Measurements from ENCODE around the gene FAM9C. TPM values are rescaled to one million over a fixed set of nuclear protein-coding genes. Genes with fewer than 3 reads are reported as not detected.

Gene FAM9C
- total and polyA plus RNA-seq, 2 of the 4 experiments (the other 2 are of a cell fraction) = not detected

GRCh38 chrX:13028871-13029636 lies 15.4 kb downstream of the FAM9C start:
- peak overlapping the region; percentile 73; the same call in 2 of the 3 replicates for H2BK15ac ChIP-seq (ENCODE audit: low read depth, low read length)
- DNase-seq = peak; percentile 43
- peak overlapping the region; percentile 83 for H2BK20ac ChIP-seq (ENCODE audit: low read depth, low read length)
- peak; percentile 68 for ATAC-seq (ENCODE audit: low read depth)
- peak overlapping the region; percentile 78 for H4K91ac ChIP-seq (ENCODE audit: insufficient read depth, low read depth, low read length)
- H3K27ac ChIP-seq (ENCODE audit: insufficient read depth, low read length) = peak overlapping the region; percentile 78
- intact Hi-C loops (cut with micrococcal nuclease) (no loop called here), in situ Hi-C loops (cut with MboI; ENCODE audit: low sequenced_read_pairs) (no loop called here), dilution Hi-C loops (cut with HindIII; ENCODE audit: low sequenced_read_pairs, unreplicated experiment) (no loop called here)
- peaks cover 8% of the 10 kb centered on the region for H3K4me1 ChIP-seq (ENCODE audit: control insufficient read depth, insufficient read depth, low read length)
- H3K4me2 ChIP-seq (ENCODE audit: low read depth, low read length) = peak overlapping the region; percentile 23
- no TSS peak for BruUV-seq (replicated peaks)
- no peaks in the 10 kb centered on the region for H3K27me3 ChIP-seq (ENCODE audit: control insufficient read depth, insufficient read depth, low read length)
- 0 out of 2 replicates have a peak overlapping the region, but pooled peaks have one; percentile 18 for H2AK5ac ChIP-seq (ENCODE audit: low read depth, low read length)
- peak overlapping the region; percentile 12; the same call in 1 of the 2 replicates for H4K5ac ChIP-seq (ENCODE audit: low read depth, low read length)
- no peaks in the 10 kb centered on the region for H3K9me3 ChIP-seq (ENCODE audit: control insufficient read depth, insufficient read depth, low read length)
- CTCF ChIA-PET = no interaction called here
- no peaks in the 10 kb centered on the region for H3K9me1 ChIP-seq (ENCODE audit: insufficient read depth, low read length)
- H2BK120ac ChIP-seq (ENCODE audit: low read depth, low read length) = peak overlapping the region; percentile 94
- peak overlapping the region; percentile 73 to 93 for H4K8ac ChIP-seq (ENCODE audit: low read depth in 2 of 2, low read length in 2 of 2)
- POLR2A ChIA-PET (ENCODE audit: unreplicated experiment) = interaction anchor here (1.0 kb wide), 1 partner anchor 17 kb away, joined by 3 read pairs; no protein-coding TSS in a partner anchor
- H3K36me3 ChIP-seq (ENCODE audit: control insufficient read depth, insufficient read depth, low read length) = no peaks in the 10 kb centered on the region
- TF ChIP-seq, protein P1, sequence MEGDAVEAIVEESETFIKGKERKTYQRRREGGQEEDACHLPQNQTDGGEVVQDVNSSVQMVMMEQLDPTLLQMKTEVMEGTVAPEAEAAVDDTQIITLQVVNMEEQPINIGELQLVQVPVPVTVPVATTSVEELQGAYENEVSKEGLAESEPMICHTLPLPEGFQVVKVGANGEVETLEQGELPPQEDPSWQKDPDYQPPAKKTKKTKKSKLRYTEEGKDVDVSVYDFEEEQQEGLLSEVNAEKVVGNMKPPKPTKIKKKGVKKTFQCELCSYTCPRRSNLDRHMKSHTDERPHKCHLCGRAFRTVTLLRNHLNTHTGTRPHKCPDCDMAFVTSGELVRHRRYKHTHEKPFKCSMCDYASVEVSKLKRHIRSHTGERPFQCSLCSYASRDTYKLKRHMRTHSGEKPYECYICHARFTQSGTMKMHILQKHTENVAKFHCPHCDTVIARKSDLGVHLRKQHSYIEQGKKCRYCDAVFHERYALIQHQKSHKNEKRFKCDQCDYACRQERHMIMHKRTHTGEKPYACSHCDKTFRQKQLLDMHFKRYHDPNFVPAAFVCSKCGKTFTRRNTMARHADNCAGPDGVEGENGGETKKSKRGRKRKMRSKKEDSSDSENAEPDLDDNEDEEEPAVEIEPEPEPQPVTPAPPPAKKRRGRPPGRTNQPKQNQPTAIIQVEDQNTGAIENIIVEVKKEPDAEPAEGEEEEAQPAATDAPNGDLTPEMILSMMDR (conservative IDR thresholded peaks at IDR 0.05; ENCODE audit: low read depth, low read length) = no peak
- TF ChIP-seq POLR2A (IDR thresholded peaks at IDR 0.05; ENCODE audit: low read depth, low read length) = no peak
- no peak for TF ChIP-seq NFE2L2 (IDR thresholded peaks at IDR 0.05; ENCODE audit: low read depth, low read length)
- no peak for TF ChIP-seq MXI1 (IDR thresholded peaks at IDR 0.05; ENCODE audit: borderline replicate concordance, low read depth, low read length)
- TF ChIP-seq CEBPB (IDR thresholded peaks at IDR 0.05; ENCODE audit: low read depth, low read length) = no peak
- no peak for TF ChIP-seq BHLHE40 (IDR thresholded peaks at IDR 0.05; ENCODE audit: low read depth, low read length)
- no peak for TF ChIP-seq MAZ (IDR thresholded peaks at IDR 0.05; ENCODE audit: borderline replicate concordance, low read depth, low read length)
- no peak for TF ChIP-seq FOS (IDR thresholded peaks at IDR 0.05; ENCODE audit: low read depth, low read length)
- no peak for TF ChIP-seq CHD1 (IDR thresholded peaks at IDR 0.05; ENCODE audit: low read depth, low read length)
- no peak for TF ChIP-seq ELK1 (IDR thresholded peaks at IDR 0.05; ENCODE audit: borderline replicate concordance, low read depth, low read length)
- peak overlapping the region; percentile 78 for H3K4ac ChIP-seq (ENCODE audit: low read depth, low read length)
- peak overlapping the region; percentile 43; the same call in 1 of the 2 replicates for H3K23ac ChIP-seq (ENCODE audit: low read depth, low read length)
- peak overlapping the region; percentile 84 for H3K14ac ChIP-seq (replicated peaks; ENCODE audit: low read depth, low read length)
- no peak overlapping the region; the same call in 1 of the 2 replicates for H3K9ac ChIP-seq (ENCODE audit: low read depth, low read length)
- no peaks in the 10 kb centered on the region for H4K20me1 ChIP-seq (ENCODE audit: insufficient read depth, low read length)
- H2BK5ac ChIP-seq (ENCODE audit: low read depth, low read length, poor library complexity, severe bottlenecking) = peak overlapping the region; percentile 71
- H3K18ac ChIP-seq (ENCODE audit: low read depth, low read length) = peak overlapping the region; percentile 29
- WGBS, 2 experiments (ENCODE audit: extremely low coverage in 2 of 2, insufficient read length in 1 of 2) = no CpG with 5 or more reads among the region's 6 CpGs
- H3K79me1 ChIP-seq (ENCODE audit: low read depth in 1 of 2, low read length in 2 of 2) = no peaks in the 10 kb centered on the region
- peak overlapping the region; percentile 84 for H2AFZ ChIP-seq (replicated peaks; ENCODE audit: low read length, poor library complexity)
- H3K4me3 ChIP-seq (ENCODE audit: insufficient read depth, low read depth, low read length) = no peak overlapping the region
- H3K56ac ChIP-seq (ENCODE audit: extremely low read depth, insufficient read depth, low read length) = peak overlapping the region; percentile 71; the same call in 1 of the 2 replicates
- peak overlapping the region; percentile 71 for H2AK9ac ChIP-seq (replicated peaks; ENCODE audit: low read depth, low read length, poor library complexity)
